C4-2B (cell line): ENCODE measurements around the gene ERICH6.

Experiments used
- CTCF ChIP-seq: fragments of 450-650 bp; conservative IDR thresholded peaks from 2 replicates; pipeline ENCODE4 v1.5.1; 2017; ENCODE audit warnings: mild to moderate bottlenecking
- ZFX ChIP-seq: fragments of 450-650 bp; IDR thresholded peaks from 2 replicates; pipeline ENCODE4 v1.6.1; 2017

- TF ChIP-seq CTCF (no peak), ZFX (no peak)
These were observed 39.0 kb upstream of the ERICH6 start for GRCh38 chr3:150742679-150743078.
